Measurements from ENCODE around the gene DYRK1A.

DYRK1A gene

DNA sequence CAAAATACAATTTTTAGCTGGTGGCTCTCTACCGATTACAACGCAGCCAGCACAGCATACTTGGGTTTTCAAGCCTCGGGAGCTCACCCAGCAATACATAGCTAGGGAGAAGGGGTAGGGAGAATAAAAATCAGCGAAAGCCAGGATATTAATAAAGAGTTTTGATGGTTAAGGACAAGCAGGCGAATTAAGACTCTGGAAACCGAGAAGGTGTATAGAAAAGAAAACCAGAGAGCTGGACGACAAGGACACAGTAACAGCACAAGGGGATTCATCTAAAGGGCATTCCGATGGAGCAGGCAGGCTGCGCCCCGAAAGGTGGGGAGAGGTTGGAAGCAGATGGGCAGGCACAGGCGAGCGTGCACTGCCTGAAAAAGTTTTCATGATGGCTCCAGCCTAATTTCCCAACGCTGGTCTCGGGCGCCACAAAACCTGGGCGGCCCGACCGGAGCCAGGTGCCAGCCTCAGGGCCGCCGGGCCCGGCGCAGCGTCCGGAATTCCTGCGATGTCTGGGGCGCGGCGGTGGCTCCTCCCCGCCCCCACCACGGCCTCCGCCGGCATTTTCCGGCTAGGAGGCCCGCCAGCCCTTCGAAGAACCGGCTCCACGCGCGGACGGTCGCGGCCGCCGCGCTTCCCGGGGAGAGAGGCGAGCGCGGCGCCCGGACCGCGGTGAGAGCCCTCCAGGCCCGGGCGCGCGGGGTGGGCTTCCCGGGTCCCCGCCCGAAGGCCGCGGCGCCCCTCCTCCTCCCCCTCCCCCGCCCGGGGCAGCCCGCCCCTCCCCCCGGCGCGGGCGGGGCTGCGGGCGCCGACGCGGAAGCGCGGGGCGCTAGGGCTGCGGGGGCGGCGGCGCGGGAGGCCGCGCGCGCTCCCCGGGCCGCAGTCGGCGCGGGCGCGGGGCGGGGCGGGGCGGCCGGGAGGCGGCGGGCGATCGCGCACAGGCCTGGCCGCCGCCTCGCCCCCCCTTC, 774 bp upstream of the DYRK1A start:
- peak; percentile 12 for DNase-seq (ENCODE audit: low read depth)

DNA sequence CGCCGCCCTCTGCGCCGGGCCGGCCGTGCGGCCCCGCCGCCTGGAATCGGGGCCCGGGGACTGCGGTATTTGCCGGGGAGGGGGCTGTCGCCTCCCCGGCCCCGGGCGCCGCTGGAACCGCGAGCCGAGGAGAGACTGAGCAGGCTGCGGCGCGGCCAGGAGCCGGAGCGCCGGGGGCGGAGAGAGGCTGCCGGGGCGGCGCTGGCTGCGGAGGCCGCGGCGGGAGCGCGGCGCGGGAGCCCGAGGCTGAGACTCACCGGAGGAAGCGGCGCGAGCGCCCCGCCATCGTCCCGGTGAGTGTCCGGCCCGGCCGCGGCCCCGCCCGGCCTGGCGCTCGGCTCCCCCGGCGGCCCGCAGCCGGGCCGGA, 746 bp downstream of the DYRK1A start:
- DNase-seq (ENCODE audit: low read depth), result no peak

DNA sequence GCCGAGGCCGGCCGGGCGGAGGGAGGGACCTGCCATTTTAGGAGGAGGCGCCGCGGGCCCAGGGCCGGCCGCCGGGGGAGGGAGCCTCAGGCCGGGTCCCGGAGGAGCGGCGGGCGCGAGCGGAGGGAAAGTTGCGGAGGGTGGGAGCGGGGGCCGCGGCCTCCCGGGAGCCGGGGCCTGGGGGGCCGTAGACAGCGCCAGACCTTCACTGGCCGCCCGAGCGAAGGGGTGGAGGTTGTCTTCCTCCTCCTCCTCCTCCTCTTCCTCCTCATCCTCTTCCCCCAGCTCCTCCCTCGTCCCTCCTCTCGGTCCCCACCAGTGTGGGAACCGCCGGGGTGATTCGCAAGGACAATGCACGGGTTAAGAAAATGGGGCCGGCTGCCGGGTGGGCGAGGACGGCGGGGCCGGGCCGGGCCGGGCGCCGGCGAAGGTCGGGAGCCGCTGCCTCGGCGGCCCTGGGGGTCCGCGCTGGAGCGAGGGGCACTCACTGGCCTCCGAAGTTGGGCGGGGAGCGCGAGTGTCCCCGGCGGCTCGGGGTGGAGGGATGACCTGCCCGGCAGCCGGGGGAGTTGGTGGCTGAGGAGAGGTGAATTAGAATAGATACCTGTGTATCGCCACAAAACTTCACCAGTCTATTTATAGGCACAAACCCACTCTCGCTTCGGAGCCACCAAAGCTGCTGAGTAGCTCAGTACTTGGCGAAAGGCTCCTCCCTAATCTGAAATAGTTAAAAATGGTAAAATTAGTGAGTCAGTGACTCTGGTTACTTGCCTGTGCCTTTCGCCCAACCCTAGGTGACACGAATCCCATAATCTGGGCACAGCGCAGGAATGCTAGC, 1.3 kb downstream of the DYRK1A start:
- no peak for DNase-seq (ENCODE audit: low read depth)

DNA sequence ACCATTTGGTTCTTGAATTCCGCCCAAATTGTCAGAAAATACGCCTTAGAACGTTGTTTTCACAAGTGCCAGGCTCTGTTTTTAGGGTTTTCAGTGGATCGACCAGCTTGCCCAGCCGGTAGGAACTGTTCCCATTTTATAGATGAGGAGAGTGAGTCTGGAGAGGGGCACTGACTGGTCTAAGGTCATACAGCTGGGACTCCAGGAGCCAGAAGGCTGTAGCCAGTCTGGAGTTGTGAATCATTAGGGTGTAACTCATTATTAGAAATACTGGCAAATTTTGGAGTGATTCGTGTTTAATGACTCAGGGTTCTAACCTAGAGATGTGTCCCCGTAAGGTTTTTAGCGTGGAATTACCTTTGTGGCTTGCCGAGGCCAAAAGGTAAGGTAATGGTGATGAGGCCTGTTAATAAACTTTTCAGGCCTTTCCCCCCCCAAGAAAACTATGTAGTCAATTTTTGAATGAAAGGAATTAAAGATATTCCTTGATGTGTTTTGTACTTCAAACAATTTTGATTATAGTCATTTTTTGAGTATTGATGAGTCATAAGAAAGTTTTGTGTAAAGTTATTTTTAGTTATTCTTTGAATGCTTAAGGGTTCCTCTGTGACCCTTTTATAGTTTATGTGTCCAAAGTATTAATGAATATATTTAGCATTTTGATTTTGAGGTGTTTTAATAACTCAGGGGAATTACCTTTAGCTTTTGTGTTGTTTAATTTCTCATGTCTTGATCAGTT, 2.1 kb downstream of the DYRK1A start:
- DNase-seq (ENCODE audit: low read depth), result no peak

DNA sequence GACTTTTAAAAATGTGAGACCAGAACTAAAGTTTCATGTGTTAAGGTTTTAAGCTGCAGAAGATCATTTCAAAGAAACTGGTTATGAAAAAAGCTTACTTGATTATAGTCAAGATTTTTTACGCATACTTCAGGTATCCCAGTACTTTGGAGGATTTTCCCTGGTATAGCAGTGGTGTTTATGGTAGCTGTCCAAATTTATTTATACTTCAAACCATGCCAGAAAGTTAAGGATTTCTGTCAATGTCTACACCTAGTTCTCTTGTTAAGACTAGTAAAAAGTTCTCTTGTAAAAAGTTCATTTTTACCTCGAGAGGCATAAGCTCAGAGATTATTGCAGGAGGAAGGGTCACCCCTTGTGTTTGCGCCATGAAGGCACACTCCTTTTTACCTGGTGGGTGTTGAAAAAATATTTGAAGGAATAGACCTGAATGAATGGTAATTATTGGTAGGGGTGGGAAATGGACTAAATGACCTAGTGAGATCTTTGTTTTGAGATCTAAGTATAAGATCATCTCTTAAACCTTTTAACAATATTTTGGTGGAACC, 2.8 kb downstream of the DYRK1A start:
- DNase-seq (ENCODE audit: low read depth), result no peak

DNA sequence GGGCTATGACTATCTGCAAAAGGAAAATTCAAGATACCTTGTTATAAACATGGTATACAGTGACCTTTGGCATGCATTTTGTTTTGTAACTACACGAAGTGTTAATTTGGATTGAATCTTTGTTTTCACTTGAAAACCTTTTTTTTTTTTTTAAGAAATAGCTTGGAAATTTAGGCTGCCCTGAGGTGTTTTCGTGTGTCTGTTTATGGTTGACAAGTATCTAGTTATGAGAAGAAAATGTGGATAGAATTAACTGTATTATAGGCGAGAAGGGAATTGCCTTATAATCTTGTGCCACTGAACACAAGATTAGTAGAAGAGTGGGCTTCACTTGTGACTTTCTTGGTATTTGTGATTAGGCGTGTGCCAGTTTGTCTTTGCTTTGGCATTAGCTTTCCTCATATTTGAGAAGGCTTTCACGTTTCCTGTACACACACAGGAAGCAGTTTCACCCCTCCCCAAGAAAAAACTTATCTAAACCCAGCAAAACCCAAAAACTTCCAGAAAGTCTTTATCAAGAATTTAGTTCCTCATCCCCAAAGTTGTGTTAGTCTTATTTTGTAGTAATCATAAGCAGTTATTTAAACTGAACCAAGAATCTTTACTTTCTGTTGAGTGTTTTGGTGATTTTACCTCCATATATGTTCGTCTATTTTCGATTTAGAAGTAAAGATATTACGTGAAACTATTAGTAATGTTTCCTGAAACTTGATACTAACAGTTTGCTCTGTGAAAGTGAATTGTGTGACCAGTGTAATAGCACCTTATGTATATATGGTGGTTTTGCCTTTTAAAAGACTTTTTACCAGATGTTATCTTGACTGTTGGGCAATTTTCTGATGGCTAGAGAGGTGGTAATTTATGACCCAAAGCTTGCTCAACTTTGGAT, 3.8 kb downstream of the DYRK1A start:
- DNase-seq (ENCODE audit: low read depth), result no peak

DNA sequence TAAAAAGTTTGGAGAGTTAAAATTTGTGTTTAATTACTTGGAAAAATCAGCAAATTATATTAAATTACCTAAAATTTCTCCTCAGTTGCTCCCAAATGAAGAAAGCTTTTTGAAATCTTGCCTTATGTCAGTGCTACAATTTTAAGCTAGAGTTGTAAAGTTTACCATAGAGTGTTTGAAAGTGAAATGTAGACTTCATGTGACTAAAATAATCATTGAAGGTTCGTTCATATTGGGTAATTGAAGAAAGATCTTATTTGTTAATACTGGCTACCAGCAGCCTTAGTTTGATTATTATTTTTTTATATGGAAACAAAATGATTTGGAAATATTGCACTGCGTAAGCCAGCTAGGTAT, 4.4 kb downstream of the DYRK1A start:
- DNase-seq (ENCODE audit: low read depth), result no peak

DNA sequence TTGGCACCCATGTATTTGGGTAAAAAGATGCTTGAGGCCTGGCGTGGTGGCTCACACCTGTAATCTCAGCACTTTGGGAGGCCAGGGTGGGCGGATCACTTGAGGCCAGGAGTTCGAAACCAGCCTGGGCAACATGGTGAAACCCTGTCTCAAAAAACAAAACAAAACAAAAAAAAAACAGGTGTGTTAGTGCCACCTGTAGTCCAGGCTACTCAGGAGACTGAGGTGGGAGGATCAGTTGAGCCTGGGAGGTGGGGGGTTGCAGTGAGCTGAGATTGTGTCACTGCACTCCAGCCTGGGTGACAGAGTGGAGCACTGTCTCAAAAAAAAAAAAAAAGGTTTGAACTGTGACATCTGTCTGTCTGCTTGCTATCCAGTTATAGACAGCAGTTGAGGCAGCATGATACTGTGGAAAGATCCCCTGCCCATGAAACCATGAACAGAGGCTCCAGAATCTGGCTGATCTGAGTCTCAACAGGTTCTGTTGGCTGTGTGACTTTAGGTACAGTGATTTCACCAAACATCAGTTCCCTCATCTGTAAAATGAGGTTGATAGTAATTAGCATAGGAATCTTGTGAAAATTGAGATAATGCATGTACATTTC, 5.7 kb downstream of the DYRK1A start:
- DNase-seq (ENCODE audit: low read depth), result no peak

DNA sequence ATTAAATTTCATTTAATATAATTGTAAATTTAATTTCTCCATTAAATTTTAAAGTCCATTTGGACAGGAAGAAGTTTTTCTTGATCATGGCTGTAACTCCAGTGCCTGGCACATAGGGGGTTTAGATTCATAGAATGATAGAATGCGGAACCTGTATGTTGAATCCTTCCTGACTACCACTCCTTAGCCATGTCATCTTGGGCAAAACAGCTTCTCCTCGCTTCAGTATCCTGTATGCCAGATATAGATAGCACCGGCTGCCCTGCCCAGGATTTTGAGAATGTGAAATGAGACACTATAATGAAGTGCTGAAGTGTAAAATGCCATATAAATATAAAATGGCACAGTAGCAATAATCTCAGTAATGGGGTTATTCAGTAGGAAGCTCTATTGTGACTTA, 6.4 kb downstream of the DYRK1A start:
- no peak for DNase-seq (ENCODE audit: low read depth)

DNA sequence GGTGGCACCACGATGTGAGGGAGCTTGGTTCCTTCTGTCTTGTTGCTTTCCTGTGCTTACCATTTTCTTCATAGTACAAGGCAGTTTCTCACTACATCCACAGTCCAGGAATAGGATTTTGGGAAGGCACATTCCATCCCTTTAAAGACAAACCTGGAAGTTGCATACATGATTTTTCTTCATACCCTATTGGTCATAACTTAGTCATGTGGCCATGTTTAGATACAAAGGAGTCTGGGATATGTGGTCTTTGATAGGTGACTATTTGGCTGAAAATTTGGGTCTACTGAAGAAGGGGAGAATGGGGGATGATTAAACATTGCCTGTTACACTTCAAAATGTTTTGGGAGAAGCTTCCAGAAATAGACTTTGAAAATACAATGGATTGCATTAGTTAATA, 7.0 kb downstream of the DYRK1A start:
- DNase-seq (ENCODE audit: low read depth), result no peak

DNA sequence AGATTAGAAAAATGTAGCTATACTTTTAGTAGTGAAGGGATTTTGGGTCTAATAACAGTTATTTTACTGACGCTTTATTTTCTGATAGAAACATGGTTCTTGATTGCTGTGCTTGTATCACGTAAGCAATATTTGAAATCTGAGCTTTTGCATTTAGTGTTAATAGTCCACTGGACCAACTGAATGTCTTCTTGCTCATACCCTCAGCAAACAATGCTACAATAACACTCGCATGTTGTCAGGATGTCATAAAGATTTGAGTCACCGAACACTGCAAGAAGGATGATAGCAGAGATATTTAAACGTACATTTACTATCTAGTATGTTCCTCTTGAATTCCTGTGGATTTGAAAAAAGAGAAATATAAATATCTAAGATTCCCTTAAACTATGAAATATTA, 7.5 kb downstream of the DYRK1A start:
- no peak for DNase-seq (ENCODE audit: low read depth)

DNA sequence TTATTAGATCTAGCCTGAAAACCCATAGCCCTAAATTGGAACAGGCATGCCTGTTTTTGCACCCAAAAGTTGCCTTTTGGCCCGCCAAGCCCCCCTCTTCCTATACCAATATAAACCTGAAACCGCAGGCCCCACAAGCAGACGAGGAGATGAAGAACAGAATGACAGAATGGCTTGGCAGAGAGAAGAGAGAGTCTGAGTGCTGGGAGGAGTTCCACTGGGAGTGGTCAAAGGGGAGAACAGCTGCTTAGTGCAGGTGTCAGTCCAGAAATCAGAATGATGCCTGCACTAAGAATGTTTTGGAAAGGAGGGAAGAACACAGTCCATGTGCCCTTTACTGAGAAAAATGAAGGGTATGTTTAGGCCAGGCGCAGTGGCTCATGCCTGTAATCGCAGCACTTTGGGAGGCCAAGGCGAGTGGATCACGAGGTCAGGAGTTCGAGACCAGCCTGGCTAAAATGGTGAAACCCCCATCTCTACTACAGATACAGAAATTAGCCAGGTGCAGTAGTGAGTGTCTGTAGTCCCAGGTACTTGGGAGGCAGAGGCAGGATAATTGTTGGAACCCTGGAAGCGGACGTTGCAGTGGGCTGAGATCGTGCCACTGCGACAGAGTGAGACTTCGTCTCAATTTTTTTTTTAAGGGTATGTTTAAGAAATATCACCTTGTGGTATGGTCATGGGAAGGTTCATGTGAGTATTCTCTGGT, 9.4 kb downstream of the DYRK1A start:
- DNase-seq (ENCODE audit: low read depth), result no peak

DNA sequence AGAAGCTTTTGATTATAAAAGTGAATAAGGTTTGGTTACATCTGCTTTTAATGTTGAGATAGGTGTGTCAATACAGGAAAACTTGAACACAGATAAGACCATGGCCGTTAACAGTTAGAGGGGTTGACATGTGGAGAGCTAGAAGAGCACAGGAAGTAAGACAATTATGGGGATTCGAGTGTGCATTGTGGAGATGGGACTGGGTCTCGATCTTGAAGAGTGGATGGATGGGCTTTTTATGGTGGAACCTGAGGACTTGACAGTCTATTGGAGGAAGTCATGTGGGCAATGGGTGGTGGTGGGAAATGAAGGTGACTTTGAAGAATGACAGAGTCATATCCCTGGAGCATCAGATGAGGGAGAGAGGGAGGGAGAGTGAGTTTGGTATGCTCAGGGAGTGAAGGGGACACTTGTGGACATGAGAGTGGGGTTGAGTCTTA, 12.1 kb downstream of the DYRK1A start:
- no peak for DNase-seq (ENCODE audit: low read depth)

DNA sequence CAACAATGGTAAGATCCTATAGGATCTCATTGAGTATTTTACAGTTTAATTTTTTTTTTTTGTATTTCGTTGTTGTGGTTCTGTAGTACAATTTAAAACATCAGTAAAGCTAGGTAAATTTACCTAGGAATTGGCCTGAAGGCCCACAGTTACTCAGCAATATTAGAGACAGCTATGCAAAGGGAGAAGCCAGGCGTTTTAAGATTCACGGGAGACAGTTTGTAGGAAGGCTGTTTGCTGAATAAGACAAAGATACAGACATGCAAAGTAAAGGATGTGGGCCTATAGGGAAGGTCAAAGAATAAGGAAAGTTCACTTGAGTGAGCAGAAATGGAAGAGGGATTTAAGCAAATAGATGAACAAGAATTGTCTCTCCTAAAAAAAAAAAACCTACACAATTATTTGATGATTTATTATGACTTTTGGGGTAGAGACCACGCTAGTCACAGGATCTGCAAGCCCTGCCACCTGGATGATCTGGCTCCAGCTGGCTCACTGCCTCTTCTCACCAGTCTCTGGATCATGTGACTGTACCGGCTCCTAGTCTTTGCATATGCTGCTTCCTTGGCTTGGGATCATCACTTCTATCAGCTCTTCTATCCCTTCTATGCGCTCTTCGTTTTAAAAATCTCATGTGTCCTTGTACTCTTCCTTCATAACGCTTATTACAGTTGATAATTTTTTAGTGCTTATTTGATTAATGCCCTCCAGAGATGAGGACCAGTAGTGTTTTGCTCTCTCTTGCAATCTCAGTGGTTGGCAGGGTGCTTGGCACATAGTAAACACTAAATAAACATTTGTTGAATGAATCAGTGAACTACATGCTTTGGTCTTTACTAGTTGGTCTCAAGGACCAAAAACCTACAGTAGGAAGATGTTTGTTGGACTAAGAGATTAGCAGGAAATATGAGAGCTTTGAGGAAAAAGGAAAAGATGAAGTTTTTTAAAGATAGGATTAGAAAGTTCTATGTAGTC, 14.1 kb downstream of the DYRK1A start:
- DNase-seq (ENCODE audit: low read depth), result no peak

DNA sequence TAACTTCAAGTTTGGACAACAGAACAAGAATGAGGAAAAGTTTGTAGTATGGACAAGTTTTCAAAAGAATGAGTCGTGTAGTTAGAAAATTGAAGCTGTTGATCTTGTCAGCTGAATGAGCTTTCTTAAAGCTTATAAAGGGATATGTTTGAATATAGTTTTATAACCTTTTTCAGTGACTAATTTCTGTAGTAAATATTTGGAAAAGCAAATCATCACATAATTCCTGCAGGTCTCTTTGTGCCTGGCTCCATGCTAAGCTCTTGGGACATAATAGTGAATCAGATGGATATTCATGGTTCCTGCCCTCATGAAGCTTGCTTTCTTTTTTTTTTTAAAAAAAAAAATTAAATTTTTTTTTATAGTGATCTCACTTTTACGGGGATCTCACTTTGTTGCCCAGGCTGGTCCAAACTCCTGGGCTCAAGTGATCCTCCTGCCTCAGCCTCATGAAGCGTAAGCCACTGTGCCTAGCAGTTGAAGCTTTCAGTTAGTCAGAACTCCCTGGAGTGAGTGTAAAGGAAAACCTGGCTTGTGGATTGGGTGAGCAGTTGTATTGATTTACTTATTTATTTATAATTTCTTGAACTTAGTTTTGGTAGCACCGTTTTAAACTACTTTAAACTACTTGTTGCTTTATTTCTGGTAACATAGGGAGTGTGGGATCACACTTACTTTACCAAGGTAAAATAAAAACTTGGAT, 15.5 kb downstream of the DYRK1A start:
- no peak for DNase-seq (ENCODE audit: low read depth)

DNA sequence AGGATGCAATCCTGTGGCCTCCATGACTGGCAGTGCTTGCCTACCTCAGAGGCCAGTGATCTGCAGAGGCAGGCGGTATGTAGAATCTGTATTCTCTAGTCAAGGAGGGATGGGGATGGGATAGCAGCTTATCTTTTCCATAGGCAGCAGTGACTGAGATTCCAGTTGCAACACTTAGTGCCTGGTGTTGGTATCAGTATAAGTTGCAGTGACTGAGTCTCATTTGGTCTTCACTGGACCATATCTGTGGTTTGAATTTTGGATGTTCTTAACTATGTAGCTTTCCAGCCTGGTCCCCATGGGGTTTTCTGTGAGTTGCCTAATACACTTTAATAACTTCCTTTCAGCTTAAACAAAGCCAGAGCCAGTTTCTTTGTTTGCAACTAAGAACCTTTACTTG, 16.5 kb downstream of the DYRK1A start:
- no peak for DNase-seq (ENCODE audit: low read depth)

DNA sequence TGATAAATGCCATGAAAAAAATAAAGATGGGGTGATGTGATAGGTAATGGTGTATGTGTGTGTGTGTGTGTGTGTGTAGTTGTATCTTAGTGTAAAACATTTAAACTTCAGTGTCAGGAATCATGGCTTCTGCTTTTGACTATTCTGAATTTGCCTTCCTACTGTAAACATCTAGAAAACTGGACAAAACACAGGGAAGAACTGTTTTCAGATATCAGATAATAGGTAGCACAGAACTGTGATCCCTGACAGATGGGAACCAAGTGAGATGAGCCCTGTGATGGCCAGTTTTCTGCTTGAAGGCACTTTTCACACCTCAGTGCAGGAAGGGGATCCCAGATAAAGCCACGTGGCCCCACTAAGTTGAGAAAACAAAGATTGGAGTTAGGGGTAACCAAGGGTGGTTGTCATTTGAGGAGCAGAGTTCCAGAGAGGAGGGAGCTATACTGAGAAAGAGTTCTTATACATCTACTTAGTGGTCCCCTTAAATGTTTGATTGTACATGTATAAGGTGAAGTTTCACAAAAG, 17.3 kb downstream of the DYRK1A start:
- no peak for DNase-seq (ENCODE audit: low read depth)

DNA sequence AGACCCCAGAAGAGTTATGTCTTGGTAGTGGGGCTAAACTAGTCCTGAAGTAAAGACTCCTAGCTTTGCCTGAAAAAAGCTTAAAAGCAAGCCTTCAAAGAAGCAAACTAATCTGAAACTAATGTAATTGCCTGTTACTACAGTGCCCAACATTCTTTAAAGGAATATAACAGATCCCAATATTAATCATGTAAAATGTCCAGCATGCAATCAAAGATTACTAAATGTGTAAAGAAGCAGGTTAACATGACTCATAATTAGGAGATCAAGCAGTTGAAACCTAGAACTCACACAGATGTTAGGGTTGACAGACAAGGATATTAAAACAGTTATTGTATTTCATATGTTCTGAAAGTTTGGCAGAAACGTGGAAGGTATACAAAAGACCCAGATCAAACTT, 17.8 kb downstream of the DYRK1A start:
- no peak for DNase-seq (ENCODE audit: low read depth)

All from stimulated activated CD8-positive, alpha-beta memory T cell treated with anti-CD3 and anti-CD28 coated beads, Interleukin-15, amount 100 ng/mL, for 1 hour (primary cell).